Common myeloid progenitor, CD34-positive (primary cell): ENCODE measurements around the gene IL9R.
"Not testable (repeated sequence)": the region's sequence is repeated elsewhere in the genome, so short reads cannot be mapped to it uniquely, and the experiment has no call there.

Experiments
- CTCF ChIA-PET: fragments of 350-600 bp; sonication (Branson Sonifier 250); formaldehyde crosslinking; loops from one replicate; lab custom pipeline; 2021; ENCODE audit warnings: antibody characterized with exemption; lab: Charles Lee
- POLR2A ChIA-PET: fragments of 350-600 bp; sonication (Branson Sonifier 250); formaldehyde crosslinking; loops from one replicate; lab custom pipeline; 2021; ENCODE audit warnings: antibody characterized with exemption; lab: Charles Lee
- DNase-seq, 3 donors: peaks; one replicate each; pipeline versions ENCODE4 v3.0.0 to v3.0.0-alpha.2; 2013
- H3K27ac ChIP-seq, 2 experiments: 1 replicate in 1 of 2; 2 replicates in 1 of 2; pipeline ENCODE4 v1.7.0; 2013; ENCODE audit warnings: inconsistent platforms in 2 of 2, low read length in 2 of 2, mild to moderate bottlenecking in 2 of 2, low read depth in 1 of 2, moderate library complexity in 1 of 2; ENCODE audit not compliant: severe bottlenecking in 2 of 2, insufficient read depth in 1 of 2, poor library complexity in 1 of 2
- H3K27me3 ChIP-seq, 5 experiments: replicated peaks in 2 of 5; 1 replicate in 3 of 5; 2 replicates in 2 of 5; pipeline versions ENCODE4 v1.6.1 to v1.7.0; 2013; ENCODE audit warnings: low read length in 4 of 5, mild to moderate bottlenecking in 2 of 5, moderate library complexity in 2 of 5, inconsistent platforms in 1 of 5; ENCODE audit not compliant: insufficient read depth in 5 of 5, control insufficient read depth in 4 of 5
- H3K36me3 ChIP-seq, 4 experiments: 1 replicate in 2 of 4; 2 replicates in 2 of 4; pipeline versions ENCODE4 v1.6.1 to v1.7.0; 2013; ENCODE audit warnings: low read length in 3 of 4, control low read depth in 1 of 4, mild to moderate bottlenecking in 1 of 4; ENCODE audit not compliant: control insufficient read depth in 4 of 4, insufficient read depth in 4 of 4
- H3K4me1 ChIP-seq, 4 experiments: 1 replicate in 3 of 4; 2 replicates in 1 of 4; pipeline versions ENCODE4 v1.6.1 to v1.7.1; 2013; ENCODE audit warnings: low read length in 3 of 4, mild to moderate bottlenecking in 3 of 4, control low read depth in 1 of 4, inconsistent platforms in 1 of 4, moderate library complexity in 1 of 4; ENCODE audit not compliant: control insufficient read depth in 4 of 4, insufficient read depth in 4 of 4; ENCODE audit errors: control extremely low read depth in 1 of 4
- H3K4me3 ChIP-seq, 7 experiments: 1 replicate in 4 of 7; 2 replicates in 3 of 7; pipeline versions ENCODE4 v1.5.1 to v1.7.0; 2013; ENCODE audit warnings: mild to moderate bottlenecking in 7 of 7, low read length in 6 of 7, moderate library complexity in 6 of 7, inconsistent platforms in 2 of 7, low read depth in 2 of 7, control low read depth in 1 of 7; ENCODE audit not compliant: insufficient read depth in 4 of 7, control insufficient read depth in 1 of 7; ENCODE audit errors: extremely low read depth in 1 of 7
- H3K9me3 ChIP-seq, 5 experiments: 1 replicate in 4 of 5; 2 replicates in 1 of 5; pipeline versions ENCODE4 v1.6.1 to v1.7.1; 2013; ENCODE audit warnings: low read length in 4 of 5, mild to moderate bottlenecking in 2 of 5, inconsistent platforms in 1 of 5, low read depth in 1 of 5, moderate library complexity in 1 of 5; ENCODE audit not compliant: control insufficient read depth in 4 of 5, insufficient read depth in 2 of 5; ENCODE audit errors: control extremely low read depth in 1 of 5
- WGBS: methylation state at CpG from one replicate; pipeline ENCODE4 v1.1.5; 2013; ENCODE audit not compliant: insufficient coverage; 5-methylcytosine and 5-hydroxymethylcytosine counted together

Gene IL9R

GRCh38 chrX:155995321-155995875, 2.1 kb upstream of the IL9R start:
- ChIA-PET POLR2A (no interaction called here), CTCF (no interaction called here)
- no peaks in the 10 kb centered on the region for H3K9me3 ChIP-seq

GRCh38 chrX:155998116-155998515, 620 bp downstream of the IL9R start:
- peak overlapping the region in 2 of 7 experiments; percentile 18 to 62 for H3K4me3 ChIP-seq
- POLR2A ChIA-PET: no interaction called here
- H3K36me3 ChIP-seq: no peaks in the 10 kb centered on the region
- CTCF ChIA-PET: no interaction called here
- no peaks in the 10 kb centered on the region for H3K9me3 ChIP-seq
- H3K4me1 ChIP-seq: peaks cover 6 to 68% (median 56%) of the 10 kb centered on the region in 4 experiments
- DNase-seq: no peak
- H3K27ac ChIP-seq: no peak overlapping the region
- H3K27me3 ChIP-seq: no peaks in the 10 kb centered on the region
- no CpG with 5 or more reads among the region's 1 CpG for WGBS

More at GRCh38 chrX:155995321-155995875, 2.1 kb upstream of the IL9R start:
- peaks cover 0 to 42% (median 30%) of the 10 kb centered on the region in 4 experiments for H3K4me1 ChIP-seq
- peak in 2 of 3 donors; percentile 40 to 44 for DNase-seq
- no peak overlapping the region for H3K4me3 ChIP-seq
- H3K36me3 ChIP-seq: no peaks in the 10 kb centered on the region
- H3K27me3 ChIP-seq: no peaks in the 10 kb centered on the region
- peak overlapping the region in 1 of 2 experiments; percentile 18 for H3K27ac ChIP-seq

GRCh38 chrX:155998761-155999510, 1.4 kb downstream of the IL9R start:
- no peaks in the 10 kb centered on the region for H3K36me3 ChIP-seq
- POLR2A ChIA-PET: no interaction called here
- H3K4me3 ChIP-seq: peak overlapping the region in 1 of 7 experiments; percentile 62
- H3K4me1 ChIP-seq: peaks cover 6 to 75% (median 64%) of the 10 kb centered on the region in 4 experiments
- CTCF ChIA-PET: no interaction called here
- no peaks in the 10 kb centered on the region for H3K27me3 ChIP-seq
- no peak overlapping the region for H3K27ac ChIP-seq
- DNase-seq: no peak
- no peaks in the 10 kb centered on the region for H3K9me3 ChIP-seq
- WGBS: 93% methylated on average over 7 of the region's 9 CpGs

GRCh38 chrX:155999751-156000150, 2.3 kb downstream of the IL9R start:
- H3K4me3 ChIP-seq, H3K27ac ChIP-seq, POLR2A ChIA-PET, CTCF ChIA-PET, H3K36me3 ChIP-seq, H3K27me3 ChIP-seq, H3K9me3 ChIP-seq: not testable (repeated sequence)
- WGBS: 43% methylated on average over 2 of the region's 9 CpGs
- peaks cover 6 to 82% (median 72%) of the 10 kb centered on the region in 4 experiments for H3K4me1 ChIP-seq
- peak in 1 of 3 donors; percentile 31 for DNase-seq

GRCh38 chrX:156000361-156000926, 2.9 kb downstream of the IL9R start:
- POLR2A ChIA-PET: no interaction called here
- no peaks in the 10 kb centered on the region for H3K36me3 ChIP-seq
- peak overlapping the region in 1 of 2 experiments; percentile 72 for H3K27ac ChIP-seq
- WGBS: 83% methylated on average over 3 of the region's 5 CpGs
- CTCF ChIA-PET: no interaction called here
- peak in 1 of 3 donors; percentile 33 for DNase-seq
- no peaks in the 10 kb centered on the region for H3K9me3 ChIP-seq
- no peaks in the 10 kb centered on the region for H3K27me3 ChIP-seq
- no peak overlapping the region for H3K4me3 ChIP-seq
- H3K4me1 ChIP-seq: peaks cover 6 to 84% (median 71%) of the 10 kb centered on the region in 4 experiments

GRCh38 chrX:156001001-156001666, 3.6 kb downstream of the IL9R start:
- H3K4me3 ChIP-seq: peak overlapping the region in 1 of 7 experiments; percentile 49
- H3K4me1 ChIP-seq: peaks cover 6 to 81% (median 69%) of the 10 kb centered on the region in 4 experiments
- H3K36me3 ChIP-seq: no peaks in the 10 kb centered on the region
- WGBS: 24% methylated on average over 6 of the region's 12 CpGs
- H3K27ac ChIP-seq: peak overlapping the region; percentile 52 to 72
- peak in 1 of 3 donors; percentile 48 for DNase-seq
- POLR2A ChIA-PET: no interaction called here
- no peaks in the 10 kb centered on the region for H3K27me3 ChIP-seq
- CTCF ChIA-PET: no interaction called here
- H3K9me3 ChIP-seq: no peaks in the 10 kb centered on the region
